Measurements from ENCODE around the gene LDHB.

DNA sequence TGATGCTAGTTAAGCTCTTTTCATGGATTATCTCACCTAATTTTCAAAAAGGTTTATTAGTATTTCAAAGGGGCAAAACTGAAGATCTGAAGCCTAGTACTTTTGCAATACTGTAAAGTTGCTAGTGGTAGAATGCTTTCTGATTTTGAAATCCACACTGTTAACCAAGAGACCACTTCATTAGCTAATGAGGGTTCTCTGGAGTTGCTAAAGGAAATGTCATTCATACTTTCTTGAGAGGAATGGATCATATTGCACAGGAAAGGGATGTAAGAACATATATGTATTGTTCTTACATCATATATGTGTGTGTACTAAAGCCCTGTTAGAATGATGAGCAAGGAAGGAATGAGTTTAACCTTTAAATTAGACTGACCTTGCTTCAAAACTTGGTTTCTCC is 39.0 kb upstream of the LDHB start:
- TF ChIP-seq, protein P1, sequence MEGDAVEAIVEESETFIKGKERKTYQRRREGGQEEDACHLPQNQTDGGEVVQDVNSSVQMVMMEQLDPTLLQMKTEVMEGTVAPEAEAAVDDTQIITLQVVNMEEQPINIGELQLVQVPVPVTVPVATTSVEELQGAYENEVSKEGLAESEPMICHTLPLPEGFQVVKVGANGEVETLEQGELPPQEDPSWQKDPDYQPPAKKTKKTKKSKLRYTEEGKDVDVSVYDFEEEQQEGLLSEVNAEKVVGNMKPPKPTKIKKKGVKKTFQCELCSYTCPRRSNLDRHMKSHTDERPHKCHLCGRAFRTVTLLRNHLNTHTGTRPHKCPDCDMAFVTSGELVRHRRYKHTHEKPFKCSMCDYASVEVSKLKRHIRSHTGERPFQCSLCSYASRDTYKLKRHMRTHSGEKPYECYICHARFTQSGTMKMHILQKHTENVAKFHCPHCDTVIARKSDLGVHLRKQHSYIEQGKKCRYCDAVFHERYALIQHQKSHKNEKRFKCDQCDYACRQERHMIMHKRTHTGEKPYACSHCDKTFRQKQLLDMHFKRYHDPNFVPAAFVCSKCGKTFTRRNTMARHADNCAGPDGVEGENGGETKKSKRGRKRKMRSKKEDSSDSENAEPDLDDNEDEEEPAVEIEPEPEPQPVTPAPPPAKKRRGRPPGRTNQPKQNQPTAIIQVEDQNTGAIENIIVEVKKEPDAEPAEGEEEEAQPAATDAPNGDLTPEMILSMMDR (IDR thresholded peaks at IDR 0.05; ENCODE audit: poor library complexity, severe bottlenecking), result no peak
- no peak for TF ChIP-seq RAD21 (conservative IDR thresholded peaks at IDR 0.05)
- TF ChIP-seq POLR2AphosphoS5 (IDR thresholded peaks at IDR 0.05), result no peak
